ENCODE results near the gene TTC29. TPM values are rescaled to one million over a fixed set of nuclear protein-coding genes. Genes with fewer than 3 reads are reported as not detected.
A peak's percentile ranks its signal among the peaks of the same experiment; 100 is the strongest.

Gene TTC29
- total RNA-seq, result not detected

GRCh38 chr4:146945556-146946374 is at the start of gene TTC29:
Gene TTC29 (minus strand): TSS chr4:146945864. CDS start chr4:146939895, 5,969 bp downstream.
- H3K27ac Mint-ChIP-seq, result no peak within 1 kb of the TSS

GRCh38 chr4:146981651-146982050 is 36.0 kb upstream of the TTC29 start:
- H3K27ac Mint-ChIP-seq, result no peak overlapping the region
- no peaks in the 10 kb centered on the region for H3K4me1 Mint-ChIP-seq (ENCODE audit: low read depth in 2 of 2)
- ATAC-seq (no peak), DNase-seq (ENCODE audit: low spot score) (no peak)
- no peaks in the 10 kb centered on the region for H3K36me3 Mint-ChIP-seq
- peaks cover 2% of the 10 kb centered on the region for H3K9me3 Mint-ChIP-seq
- peaks cover 0 to 20% of the 10 kb centered on the region in 2 donors for H3K27me3 Mint-ChIP-seq
- H3K4me3 Mint-ChIP-seq, result no peak overlapping the region

More at GRCh38 chr4:146945556-146946374, at the start of gene TTC29:
- peak; percentile 82 for DNase-seq (ENCODE audit: low spot score)
- Mint-ChIP-seq H3K36me3 (no peaks in the 10 kb centered on the region), H3K9me3 (no peaks in the 10 kb centered on the region), H3K4me1 (ENCODE audit: low read depth in 2 of 2) (peaks cover 23 to 25% of the 10 kb centered on the region in 2 donors), H3K27me3 (peaks cover 10 to 43% of the 10 kb centered on the region in 2 donors), H3K4me3 (peak within 1 kb of the TSS; percentile 89)
- ATAC-seq, result peak; percentile 100

GRCh38 chr4:146978641-146979040 is 33.0 kb upstream of the TTC29 start:
- H3K4me1 Mint-ChIP-seq (ENCODE audit: low read depth in 2 of 2), result no peaks in the 10 kb centered on the region
- no peak for DNase-seq (ENCODE audit: low spot score)
- no peaks in the 10 kb centered on the region for H3K9me3 Mint-ChIP-seq
- peaks cover 4 to 22% of the 10 kb centered on the region in 2 donors for H3K27me3 Mint-ChIP-seq
- H3K27ac Mint-ChIP-seq, result no peak overlapping the region
- no peaks in the 10 kb centered on the region for H3K36me3 Mint-ChIP-seq
- H3K4me3 Mint-ChIP-seq, result no peak overlapping the region
- no peak for ATAC-seq

- ATAC-seq (no peak), DNase-seq (ENCODE audit: low spot score) (no peak)
- Mint-ChIP-seq H3K36me3 (no peaks in the 10 kb centered on the region), H3K4me3 (no peak overlapping the region), H3K9me3 (no peaks in the 10 kb centered on the region), H3K4me1 (ENCODE audit: low read depth in 2 of 2) (no peaks in the 10 kb centered on the region), H3K27me3 (peaks cover 10 to 34% of the 10 kb centered on the region in 2 donors), H3K27ac (no peak overlapping the region)
These were observed 30.5 kb upstream of the TTC29 start for GRCh38 chr4:146976145-146976544.

GRCh38 chr4:146975527-146975926 is 29.9 kb upstream of the TTC29 start:
- Mint-ChIP-seq H3K4me1 (ENCODE audit: low read depth in 2 of 2) (no peaks in the 10 kb centered on the region), H3K4me3 (no peak overlapping the region), H3K27me3 (peaks cover 10 to 34% of the 10 kb centered on the region in 2 donors), H3K9me3 (no peaks in the 10 kb centered on the region), H3K27ac (no peak overlapping the region), H3K36me3 (no peaks in the 10 kb centered on the region)
- ATAC-seq, result no peak
- DNase-seq (ENCODE audit: low spot score), result no peak

- no peak for DNase-seq (ENCODE audit: low spot score)
- no peak overlapping the region for H3K4me3 Mint-ChIP-seq
- no peak overlapping the region for H3K27ac Mint-ChIP-seq
- ATAC-seq, result no peak
- peaks cover 10 to 34% of the 10 kb centered on the region in 2 donors for H3K27me3 Mint-ChIP-seq
- H3K4me1 Mint-ChIP-seq (ENCODE audit: low read depth in 2 of 2), result no peaks in the 10 kb centered on the region
- H3K9me3 Mint-ChIP-seq, result no peaks in the 10 kb centered on the region
- H3K36me3 Mint-ChIP-seq, result no peaks in the 10 kb centered on the region
These were observed 29.4 kb upstream of the TTC29 start for GRCh38 chr4:146975036-146975435.

GRCh38 chr4:146972036-146972435 is 26.4 kb upstream of the TTC29 start:
- Mint-ChIP-seq H3K27ac (no peak overlapping the region), H3K4me3 (no peak overlapping the region), H3K9me3 (no peaks in the 10 kb centered on the region), H3K27me3 (peaks cover 10 to 34% of the 10 kb centered on the region in 2 donors), H3K4me1 (ENCODE audit: low read depth in 2 of 2) (no peaks in the 10 kb centered on the region), H3K36me3 (no peaks in the 10 kb centered on the region)
- DNase-seq (ENCODE audit: low spot score) (no peak), ATAC-seq (no peak)

GRCh38 chr4:146969126-146969525 is 23.5 kb upstream of the TTC29 start:
- Mint-ChIP-seq H3K4me3 (no peak overlapping the region), H3K27me3 (peaks cover 7 to 19% of the 10 kb centered on the region in 2 donors), H3K4me1 (ENCODE audit: low read depth in 2 of 2) (no peaks in the 10 kb centered on the region), H3K27ac (no peak overlapping the region), H3K36me3 (no peaks in the 10 kb centered on the region), H3K9me3 (no peaks in the 10 kb centered on the region)
- no peak for ATAC-seq
- no peak for DNase-seq (ENCODE audit: low spot score)

GRCh38 chr4:146960634-146961033 is 15.0 kb upstream of the TTC29 start:
- Mint-ChIP-seq H3K4me1 (ENCODE audit: low read depth in 2 of 2) (no peaks in the 10 kb centered on the region), H3K27ac (no peak overlapping the region), H3K9me3 (no peaks in the 10 kb centered on the region), H3K27me3 (peaks cover 17 to 24% of the 10 kb centered on the region in 2 donors), H3K36me3 (no peaks in the 10 kb centered on the region), H3K4me3 (no peak overlapping the region)
- ATAC-seq, result no peak
- no peak for DNase-seq (ENCODE audit: low spot score)

GRCh38 chr4:146959692-146960091 is 14.0 kb upstream of the TTC29 start:
- Mint-ChIP-seq H3K4me3 (no peak overlapping the region), H3K27ac (no peak overlapping the region), H3K36me3 (no peaks in the 10 kb centered on the region), H3K27me3 (peaks cover 18 to 24% of the 10 kb centered on the region in 2 donors), H3K9me3 (no peaks in the 10 kb centered on the region), H3K4me1 (ENCODE audit: low read depth in 2 of 2) (no peaks in the 10 kb centered on the region)
- no peak for DNase-seq (ENCODE audit: low spot score)
- no peak for ATAC-seq

- Mint-ChIP-seq H3K27me3 (peaks cover 13 to 19% of the 10 kb centered on the region in 2 donors), H3K36me3 (no peaks in the 10 kb centered on the region), H3K27ac (no peak overlapping the region), H3K9me3 (no peaks in the 10 kb centered on the region), H3K4me1 (ENCODE audit: low read depth in 2 of 2) (no peaks in the 10 kb centered on the region), H3K4me3 (no peak overlapping the region)
- DNase-seq (ENCODE audit: low spot score) (no peak), ATAC-seq (no peak)
These were observed 11.6 kb upstream of the TTC29 start for GRCh38 chr4:146957237-146957636.

GRCh38 chr4:146952896-146953295 is 7.2 kb upstream of the TTC29 start:
- ATAC-seq (no peak), DNase-seq (ENCODE audit: low spot score) (no peak)
- no peak overlapping the region for H3K27ac Mint-ChIP-seq
- no peaks in the 10 kb centered on the region for H3K9me3 Mint-ChIP-seq
- peaks cover 7 to 23% of the 10 kb centered on the region in 2 donors for H3K27me3 Mint-ChIP-seq
- no peaks in the 10 kb centered on the region for H3K36me3 Mint-ChIP-seq
- no peaks in the 10 kb centered on the region for H3K4me1 Mint-ChIP-seq (ENCODE audit: low read depth in 2 of 2)
- no peak overlapping the region for H3K4me3 Mint-ChIP-seq

GRCh38 chr4:146949559-146949958 is 3.9 kb upstream of the TTC29 start:
- no peak overlapping the region for H3K4me3 Mint-ChIP-seq
- no peak overlapping the region for H3K27ac Mint-ChIP-seq
- no peaks in the 10 kb centered on the region for H3K9me3 Mint-ChIP-seq
- no peak for ATAC-seq
- DNase-seq (ENCODE audit: low spot score), result no peak
- peaks cover 5 to 41% of the 10 kb centered on the region in 2 donors for H3K27me3 Mint-ChIP-seq
- peaks cover 23 to 25% of the 10 kb centered on the region in 2 donors for H3K4me1 Mint-ChIP-seq (ENCODE audit: low read depth in 2 of 2)
- H3K36me3 Mint-ChIP-seq, result no peaks in the 10 kb centered on the region

GRCh38 chr4:146943691-146944375 is 1.8 kb downstream of the TTC29 start:
- ATAC-seq, result no peak
- no peak for DNase-seq (ENCODE audit: low spot score)
- H3K36me3 Mint-ChIP-seq, result no peaks in the 10 kb centered on the region
- peaks cover 23 to 25% of the 10 kb centered on the region in 2 donors for H3K4me1 Mint-ChIP-seq (ENCODE audit: low read depth in 2 of 2)
- H3K27ac Mint-ChIP-seq, result no peak overlapping the region
- H3K9me3 Mint-ChIP-seq, result no peaks in the 10 kb centered on the region
- no peak overlapping the region for H3K4me3 Mint-ChIP-seq
- H3K27me3 Mint-ChIP-seq, result peaks cover 4 to 33% of the 10 kb centered on the region in 2 donors

Data from natural killer cell treated with Interleukin-12 subunit alpha and Interleukin-12 subunit beta and Interleukin-15 and Interleukin-18, amount 100 ng/mL, for 72 hours (primary cell).